Activated T-helper 9 cell treated with anti-CD3 and anti-CD28 coated beads, Interleukin-2, amount 50 U/mL, for 16 hours (primary cell): ENCODE measurements around the gene POLD2.
A peak's percentile ranks its signal among the peaks of the same experiment; 100 is the strongest.
"Not testable (repeated sequence)": the region's sequence is repeated elsewhere in the genome, so short reads cannot be mapped to it uniquely, and the experiment has no call there.

Experiments
- DNase-seq: peaks from one replicate; pipeline ENCODE4 v3.0.0-alpha.2; 2020; ENCODE audit warnings: low read depth

The POLD2 gene

GRCh38 chr7:44123190-44124003 lies at the start of gene POLD2:
Gene POLD2, minus strand, starts transcription at chr7:44123548. Its CDS starts 1,495 bp downstream, at chr7:44122053.
- DNase-seq, result peak; percentile 97

GRCh38 chr7:44172803-44173424 lies 49.6 kb upstream of the POLD2 start:
- DNase-seq, result no peak

GRCh38 chr7:44172352-44172751 lies 49.0 kb upstream of the POLD2 start:
- DNase-seq, result no peak

- DNase-seq, result not testable (repeated sequence)
Observed at GRCh38 chr7:44171901-44172300, 48.6 kb upstream of the POLD2 start.

GRCh38 chr7:44167920-44168319 lies 44.6 kb upstream of the POLD2 start:
- DNase-seq, result no peak

GRCh38 chr7:44163591-44163990 lies 40.2 kb upstream of the POLD2 start:
- no peak for DNase-seq

GRCh38 chr7:44162785-44163395 lies 39.5 kb upstream of the POLD2 start:
- no peak for DNase-seq

- DNase-seq, result no peak
Observed at GRCh38 chr7:44162179-44162578, 38.8 kb upstream of the POLD2 start.

- DNase-seq, result no peak
Observed at GRCh38 chr7:44161371-44161770, 38.0 kb upstream of the POLD2 start.

GRCh38 chr7:44159824-44160630 lies 36.7 kb upstream of the POLD2 start:
- DNase-seq, result no peak

GRCh38 chr7:44158873-44159631 lies 35.7 kb upstream of the POLD2 start:
- DNase-seq, result no peak

- DNase-seq, result no peak
Observed at GRCh38 chr7:44158096-44158872, 34.9 kb upstream of the POLD2 start.

- no peak for DNase-seq
Observed at GRCh38 chr7:44157116-44158080, 34.0 kb upstream of the POLD2 start.

GRCh38 chr7:44156453-44157010 lies 33.2 kb upstream of the POLD2 start:
- no peak for DNase-seq

GRCh38 chr7:44155191-44156185 lies 32.1 kb upstream of the POLD2 start:
- DNase-seq, result no peak

- no peak for DNase-seq
Observed at GRCh38 chr7:44154703-44155102, 31.4 kb upstream of the POLD2 start.

- no peak for DNase-seq
Observed at GRCh38 chr7:44153948-44154335, 30.6 kb upstream of the POLD2 start.
